Measurements from ENCODE around the gene TTC23.

Gene TTC23

DNA sequence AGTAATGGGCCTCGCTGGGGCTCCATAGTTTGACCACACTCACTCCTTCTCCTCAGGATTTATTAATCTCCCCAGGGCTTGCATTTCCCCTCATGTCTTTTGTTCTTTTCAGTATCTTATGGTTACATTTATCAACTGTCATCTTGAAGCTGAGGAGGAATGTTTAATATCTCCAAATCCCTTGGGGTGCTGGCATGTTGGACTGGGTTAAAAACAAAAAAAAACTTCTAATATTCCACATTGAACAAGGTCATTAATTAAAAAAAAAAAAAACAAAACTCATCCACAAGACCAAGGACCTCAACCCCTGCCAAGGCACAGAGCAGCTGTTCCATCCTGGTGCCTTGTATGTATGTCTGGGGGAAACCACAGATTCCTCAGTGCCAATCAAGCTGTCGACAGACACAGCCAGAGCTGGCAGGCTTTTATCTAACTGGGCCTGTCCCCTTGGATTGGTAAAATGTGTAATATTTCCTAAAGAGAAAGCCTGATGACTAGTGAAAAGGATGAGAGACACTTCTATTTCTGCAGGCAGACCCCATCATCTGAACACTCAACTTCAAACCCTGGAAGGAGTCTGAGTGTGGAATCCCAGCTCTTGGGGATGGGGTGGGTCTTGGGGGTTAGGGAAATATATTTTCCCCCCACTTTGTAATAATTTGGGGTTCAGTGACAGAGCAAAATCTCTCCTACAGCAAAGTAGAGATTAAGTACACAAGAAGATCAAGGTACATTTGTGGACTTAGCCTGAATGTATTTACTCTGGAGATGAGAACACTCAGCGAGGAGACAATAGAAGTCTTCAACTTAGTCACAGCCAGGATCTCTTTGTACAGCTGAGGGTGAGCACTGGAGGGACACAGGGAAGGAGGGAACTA lies 69.1 kb downstream of the TTC23 start:
- DNase-seq (ENCODE audit: low spot score): no peak
- ChIA-PET CTCF (no interaction called here), POLR2A (ENCODE audit: low non-redundant PET) (no interaction called here)
- H3K27ac ChIP-seq: no peak overlapping the region
- TF ChIP-seq CTCF (conservative IDR thresholded peaks at IDR 0.05; ENCODE audit: low read depth): no peak

- POLR2A ChIA-PET (ENCODE audit: low non-redundant PET): no interaction called here
- CTCF ChIA-PET: no interaction called here
- TF ChIP-seq CTCF (conservative IDR thresholded peaks at IDR 0.05; ENCODE audit: low read depth): no peak
- H3K27ac ChIP-seq: no peak overlapping the region
- no peak for DNase-seq (ENCODE audit: low spot score)
These were observed 71.7 kb downstream of the TTC23 start for GRCh38 chr15:99177679-99178078.

GRCh38 chr15:99176757-99177156 lies 72.6 kb downstream of the TTC23 start:
- TF ChIP-seq CTCF (conservative IDR thresholded peaks at IDR 0.05; ENCODE audit: low read depth): no peak
- ChIA-PET CTCF (no interaction called here), POLR2A (ENCODE audit: low non-redundant PET) (no interaction called here)
- no peak overlapping the region for H3K27ac ChIP-seq
- DNase-seq (ENCODE audit: low spot score): no peak

DNA sequence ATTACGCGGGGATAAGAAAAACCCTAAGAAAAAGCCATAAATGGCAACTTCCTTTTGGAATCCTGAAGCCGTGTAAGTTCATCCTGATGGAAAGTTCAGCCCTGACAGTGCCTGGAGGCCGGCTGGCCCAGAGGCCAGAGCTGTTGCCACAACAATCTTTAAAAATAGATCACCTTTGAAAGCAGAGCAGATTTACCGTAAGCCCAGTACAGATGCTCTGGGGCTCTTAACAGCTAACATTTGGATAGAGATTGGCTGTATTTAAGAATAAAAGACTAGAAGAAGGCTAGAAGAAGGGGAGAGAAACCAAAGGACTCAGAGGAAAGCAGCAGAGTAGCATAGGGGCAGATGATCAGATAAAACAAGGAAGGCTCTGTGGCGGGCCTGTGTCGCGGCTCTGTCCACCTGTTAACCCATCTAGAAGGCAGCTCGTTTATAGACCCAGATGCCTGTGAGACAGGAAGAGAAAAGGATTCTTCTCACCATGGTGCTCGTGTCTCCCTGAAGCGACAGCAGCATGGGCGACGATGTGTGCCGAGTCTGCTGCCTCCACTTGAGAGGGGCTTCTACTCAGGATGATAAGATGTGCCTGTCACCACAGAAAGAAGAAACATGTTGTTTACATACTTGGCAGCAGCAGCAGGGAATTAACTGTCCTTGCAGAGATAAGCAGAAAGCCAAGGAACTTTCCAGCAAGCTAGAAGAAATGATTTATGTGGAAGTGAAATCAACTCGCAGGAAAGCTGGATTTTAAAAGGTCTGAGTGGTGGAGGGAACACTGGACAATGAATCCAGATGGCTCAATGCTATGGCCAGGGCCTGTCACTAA lies 74.6 kb downstream of the TTC23 start:
- H3K27ac ChIP-seq: no peak overlapping the region
- DNase-seq (ENCODE audit: low spot score): no peak
- ChIA-PET POLR2A (ENCODE audit: low non-redundant PET) (no interaction called here), CTCF (interaction anchor here (0.6 kb wide), 1 partner anchor 168 kb away, joined by 3 read pairs; no protein-coding TSS in a partner anchor)
- no peak for TF ChIP-seq CTCF (conservative IDR thresholded peaks at IDR 0.05; ENCODE audit: low read depth)

DNA sequence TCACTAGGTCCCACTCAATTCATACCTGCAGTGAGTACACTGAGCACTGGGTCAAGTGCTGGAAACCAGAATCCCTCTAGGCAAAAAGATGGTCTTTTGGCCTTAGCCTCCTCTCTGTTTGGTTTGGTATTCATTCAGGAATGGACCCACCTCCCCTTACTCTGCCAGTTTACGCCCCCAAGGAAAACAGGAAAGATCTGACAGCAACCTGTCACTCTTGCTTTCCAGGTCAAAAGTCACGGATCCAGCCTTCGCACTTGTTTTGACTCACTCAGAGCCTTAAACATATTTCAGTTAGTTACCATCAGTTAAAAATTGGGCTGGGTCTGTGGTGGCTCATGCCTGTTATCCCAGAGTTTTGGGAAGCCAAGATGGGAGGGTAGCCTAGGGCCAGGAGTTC lies 76.4 kb downstream of the TTC23 start:
- DNase-seq (ENCODE audit: low spot score): no peak
- ChIA-PET CTCF (interaction anchor here (1.0 kb wide), 1 partner anchor 744 kb away, joined by 3 read pairs; no protein-coding TSS in a partner anchor), POLR2A (ENCODE audit: low non-redundant PET) (no interaction called here)
- TF ChIP-seq CTCF (conservative IDR thresholded peaks at IDR 0.05; ENCODE audit: low read depth): no peak
- H3K27ac ChIP-seq: no peak overlapping the region

DNA sequence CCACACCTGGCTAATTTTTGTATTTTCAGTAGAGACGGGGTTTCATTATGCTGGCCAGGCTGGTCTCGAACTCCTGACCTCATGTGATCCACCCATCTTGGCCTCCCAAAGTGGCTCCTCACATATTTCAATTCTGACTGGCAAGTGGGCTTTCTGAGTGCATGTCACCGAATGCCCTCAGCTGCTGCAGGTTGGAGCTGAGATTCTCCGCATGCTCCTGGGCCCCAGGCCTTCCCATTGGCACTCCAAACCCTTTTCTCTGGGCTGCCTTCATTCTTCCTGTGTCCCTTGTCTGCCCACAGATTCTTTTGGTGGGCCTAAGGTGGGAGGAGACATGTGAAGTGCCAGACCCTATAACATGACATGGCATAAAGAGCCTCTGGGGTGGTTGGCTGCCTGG lies 77.2 kb downstream of the TTC23 start:
- CTCF ChIA-PET: interaction anchor here (1.0 kb wide), 1 partner anchor 743 kb away, joined by 3 read pairs; no protein-coding TSS in a partner anchor
- no peak overlapping the region for H3K27ac ChIP-seq
- TF ChIP-seq CTCF (conservative IDR thresholded peaks at IDR 0.05; ENCODE audit: low read depth): no peak
- POLR2A ChIA-PET (ENCODE audit: low non-redundant PET): no interaction called here
- no peak for DNase-seq (ENCODE audit: low spot score)

All from RWPE1 (cell line).